ENCODE data around the gene KIAA1549.

The KIAA1549 gene

DNA sequence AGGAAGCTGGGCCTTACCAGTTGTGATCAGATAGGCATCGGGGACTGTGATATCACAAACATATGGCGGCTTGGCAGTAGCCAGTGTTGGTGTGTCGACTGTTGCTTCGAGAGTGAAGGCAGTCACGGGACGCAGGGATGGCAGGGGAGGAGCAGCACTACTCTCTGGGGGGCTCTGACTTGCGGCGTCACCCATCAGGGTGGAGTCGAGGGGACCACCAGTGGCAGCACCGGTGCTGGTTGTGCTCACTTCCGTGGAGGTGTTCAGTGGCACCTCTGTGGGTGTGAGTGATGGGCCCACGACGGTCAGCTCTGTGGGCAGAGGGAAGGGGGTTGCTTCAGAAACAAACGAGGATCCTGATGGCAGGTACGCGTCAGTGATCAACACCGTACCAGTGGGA lies 64.5 kb downstream of the KIAA1549 start:
- H3K4me3 ChIP-seq (ENCODE audit: low read length), result no peak overlapping the region
- TF ChIP-seq, protein P1, sequence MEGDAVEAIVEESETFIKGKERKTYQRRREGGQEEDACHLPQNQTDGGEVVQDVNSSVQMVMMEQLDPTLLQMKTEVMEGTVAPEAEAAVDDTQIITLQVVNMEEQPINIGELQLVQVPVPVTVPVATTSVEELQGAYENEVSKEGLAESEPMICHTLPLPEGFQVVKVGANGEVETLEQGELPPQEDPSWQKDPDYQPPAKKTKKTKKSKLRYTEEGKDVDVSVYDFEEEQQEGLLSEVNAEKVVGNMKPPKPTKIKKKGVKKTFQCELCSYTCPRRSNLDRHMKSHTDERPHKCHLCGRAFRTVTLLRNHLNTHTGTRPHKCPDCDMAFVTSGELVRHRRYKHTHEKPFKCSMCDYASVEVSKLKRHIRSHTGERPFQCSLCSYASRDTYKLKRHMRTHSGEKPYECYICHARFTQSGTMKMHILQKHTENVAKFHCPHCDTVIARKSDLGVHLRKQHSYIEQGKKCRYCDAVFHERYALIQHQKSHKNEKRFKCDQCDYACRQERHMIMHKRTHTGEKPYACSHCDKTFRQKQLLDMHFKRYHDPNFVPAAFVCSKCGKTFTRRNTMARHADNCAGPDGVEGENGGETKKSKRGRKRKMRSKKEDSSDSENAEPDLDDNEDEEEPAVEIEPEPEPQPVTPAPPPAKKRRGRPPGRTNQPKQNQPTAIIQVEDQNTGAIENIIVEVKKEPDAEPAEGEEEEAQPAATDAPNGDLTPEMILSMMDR (IDR thresholded peaks at IDR 0.05; ENCODE audit: insufficient read depth, low read depth, low read length, missing control alignments), result no peak
- no peak for DNase-seq (ENCODE audit: low read depth)

DNA sequence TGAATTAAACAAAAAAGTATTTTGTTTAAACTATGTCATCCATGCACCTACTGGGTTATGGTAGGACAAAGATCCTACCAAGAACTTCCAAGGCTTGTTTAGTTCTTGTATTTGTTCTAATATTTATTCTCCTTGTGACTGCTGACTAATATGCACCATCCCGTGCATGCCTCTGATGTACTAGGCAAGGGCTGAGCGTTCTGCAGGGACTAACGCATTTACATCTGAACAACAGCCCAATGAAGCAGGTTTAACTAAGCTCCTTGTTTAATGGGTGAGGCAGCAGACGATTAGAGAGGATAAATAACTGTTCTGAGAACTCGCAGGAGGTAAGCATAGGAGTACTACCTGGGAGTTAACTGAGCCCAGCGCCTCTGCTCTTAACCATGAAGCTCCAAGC lies 64.9 kb downstream of the KIAA1549 start:
- no peak overlapping the region for H3K4me3 ChIP-seq (ENCODE audit: low read length)

DNA sequence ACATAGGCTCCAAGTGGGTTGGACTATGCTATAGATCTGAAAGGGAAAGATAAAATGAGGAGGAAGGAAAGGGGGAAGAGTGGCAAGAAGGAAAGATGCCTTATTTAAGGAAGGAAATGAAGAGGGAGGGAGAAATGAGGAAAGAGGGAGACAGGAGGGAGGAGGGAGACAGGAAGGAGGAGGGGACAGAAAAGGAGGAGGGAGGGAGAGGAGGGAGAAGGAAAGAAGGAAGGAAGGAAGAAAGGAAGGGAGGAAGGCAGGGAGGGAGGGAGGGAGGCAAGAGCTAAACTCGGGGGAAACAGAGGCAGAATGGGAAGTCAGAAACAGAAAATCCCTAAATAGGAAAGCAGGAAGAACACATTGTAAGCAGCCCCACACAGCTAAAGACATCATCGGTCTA lies 67.4 kb downstream of the KIAA1549 start:
- no peak overlapping the region for H3K4me3 ChIP-seq (ENCODE audit: low read length)
- TF ChIP-seq, protein P1 (IDR thresholded peaks at IDR 0.05; ENCODE audit: insufficient read depth, low read depth, low read length, missing control alignments), result no peak
- DNase-seq (ENCODE audit: low read depth), result no peak

More for the DNA sequence above, 64.9 kb downstream of the KIAA1549 start:
- TF ChIP-seq, protein P1 (IDR thresholded peaks at IDR 0.05; ENCODE audit: insufficient read depth, low read depth, low read length, missing control alignments), result no peak
- no peak for DNase-seq (ENCODE audit: low read depth)

DNA sequence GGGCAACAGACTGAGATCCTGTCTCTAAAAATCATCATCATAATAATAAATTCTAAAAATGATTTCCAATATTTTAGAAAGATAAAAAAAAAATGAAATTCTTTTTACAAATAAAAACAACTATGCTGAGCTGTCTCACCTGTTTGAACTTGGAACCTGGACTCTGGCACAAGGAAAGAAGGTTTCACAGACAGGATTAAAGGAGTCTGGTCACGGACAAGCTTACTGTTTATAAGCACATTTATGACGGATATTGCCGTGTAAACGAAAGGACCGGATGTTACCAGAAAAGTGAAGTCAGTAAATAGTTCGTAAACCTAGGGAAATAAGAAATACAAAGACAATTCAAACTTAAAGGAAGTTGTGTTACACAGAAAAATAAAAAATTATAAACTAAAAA lies 70.2 kb downstream of the KIAA1549 start:
- TF ChIP-seq, protein P1 (IDR thresholded peaks at IDR 0.05; ENCODE audit: insufficient read depth, low read depth, low read length, missing control alignments), result no peak
- DNase-seq (ENCODE audit: low read depth), result no peak

DNA sequence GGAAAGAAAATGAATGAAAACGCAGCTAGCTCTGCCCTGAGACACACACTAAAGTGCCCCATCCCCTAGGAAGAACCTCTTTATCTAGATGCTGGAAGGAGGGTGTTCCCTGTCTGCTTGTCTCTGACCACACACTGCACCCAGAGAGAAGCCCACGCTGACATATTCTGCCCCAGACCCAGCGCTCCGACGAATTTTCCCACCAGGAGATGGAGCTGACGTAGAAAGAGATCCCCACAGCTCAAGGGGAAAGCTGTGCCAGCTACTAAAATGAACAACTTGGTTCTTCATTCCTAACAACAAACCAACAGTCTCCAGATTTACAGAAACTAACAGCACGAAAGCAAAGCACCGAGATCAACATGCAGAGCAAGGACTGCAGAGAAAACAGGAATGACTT lies 73.3 kb downstream of the KIAA1549 start:
- no peak for DNase-seq (ENCODE audit: low read depth)
- TF ChIP-seq, protein P1 (IDR thresholded peaks at IDR 0.05; ENCODE audit: insufficient read depth, low read depth, low read length, missing control alignments), result no peak
- no peak overlapping the region for H3K4me3 ChIP-seq (ENCODE audit: low read length)

More for the DNA sequence above, 70.2 kb downstream of the KIAA1549 start:
- no peak overlapping the region for H3K4me3 ChIP-seq (ENCODE audit: low read length)

DNA sequence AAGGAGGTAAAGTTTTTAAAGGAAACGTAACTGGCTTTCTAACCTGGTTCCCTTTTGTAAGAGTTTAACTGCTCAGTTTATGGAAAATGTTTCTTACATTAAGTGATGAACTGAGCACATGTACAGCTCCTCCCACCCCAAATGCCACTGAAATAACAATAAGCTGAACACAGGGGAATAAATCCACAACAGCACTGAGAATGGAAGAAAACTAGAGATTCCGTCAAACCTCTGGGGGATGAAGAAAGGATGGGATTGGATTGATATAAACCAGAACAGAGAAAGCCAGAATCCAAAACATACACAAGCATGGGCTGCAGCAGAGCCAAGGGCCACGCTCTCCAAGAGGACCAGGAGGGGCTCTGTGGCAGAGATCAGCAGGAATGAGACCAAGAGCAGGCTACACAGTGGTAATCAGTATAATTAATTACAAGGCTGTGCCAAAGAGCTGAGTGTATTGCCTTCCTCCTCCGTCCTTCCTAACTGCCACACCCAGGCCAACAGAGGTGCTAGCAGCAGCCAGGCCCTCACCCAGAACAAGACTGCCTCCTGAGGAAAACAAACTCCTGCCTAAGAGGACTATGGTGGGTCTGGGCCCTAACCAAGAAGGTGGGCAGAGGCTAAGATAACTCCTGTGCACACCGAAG lies 73.9 kb downstream of the KIAA1549 start:
- TF ChIP-seq, protein P1 (IDR thresholded peaks at IDR 0.05; ENCODE audit: insufficient read depth, low read depth, low read length, missing control alignments), result no peak
- H3K4me3 ChIP-seq (ENCODE audit: low read length), result no peak overlapping the region
- DNase-seq (ENCODE audit: low read depth), result no peak

DNA sequence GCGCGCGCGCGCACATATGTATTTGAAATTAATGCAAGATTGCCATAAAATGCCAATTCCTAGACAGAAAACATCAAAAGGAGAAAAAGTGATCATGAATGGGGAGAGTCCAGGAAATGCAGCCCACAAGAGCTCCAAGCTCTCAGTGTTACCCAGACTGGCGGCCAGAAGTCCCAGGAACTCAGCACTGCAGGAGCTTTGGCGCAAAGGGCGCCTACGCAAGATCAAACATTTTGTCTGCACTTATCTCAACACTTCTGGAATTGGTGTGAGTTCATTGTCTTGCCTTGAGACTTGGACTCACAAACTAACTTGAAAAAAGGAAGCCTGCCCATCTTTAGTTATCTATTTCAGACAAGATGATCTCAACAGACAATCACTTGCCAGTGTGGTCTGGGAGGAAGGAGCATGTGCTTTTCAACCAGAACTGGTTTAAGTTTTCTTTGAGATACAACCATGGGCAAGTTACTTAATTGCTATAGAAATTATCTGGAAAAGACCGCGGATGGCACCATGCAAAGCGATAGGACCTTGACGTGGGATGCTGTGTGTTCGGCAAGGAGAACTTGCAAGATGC lies 77.2 kb downstream of the KIAA1549 start:
- DNase-seq (ENCODE audit: low read depth), result no peak
- H3K4me3 ChIP-seq (ENCODE audit: low read length), result no peak overlapping the region
- TF ChIP-seq, protein P1 (IDR thresholded peaks at IDR 0.05; ENCODE audit: insufficient read depth, low read depth, low read length, missing control alignments), result no peak
